GM19468 (cell line): ENCODE results near the gene FBXO4.
"Not testable (repeated sequence)": the region's sequence is repeated elsewhere in the genome, so short reads cannot be mapped to it uniquely, and the experiment has no call there.

Source experiments
- ATAC-seq: cut with Tn5 transposase; IDR thresholded peaks from one replicate; pipeline ENCODE4 v1.9.1; 2021; ENCODE audit warnings: mild to moderate bottlenecking, moderate library complexity, moderate number of reproducible peaks; ENCODE audit not compliant: unreplicated experiment; ENCODE audit errors: extremely low read depth

Gene FBXO4

DNA sequence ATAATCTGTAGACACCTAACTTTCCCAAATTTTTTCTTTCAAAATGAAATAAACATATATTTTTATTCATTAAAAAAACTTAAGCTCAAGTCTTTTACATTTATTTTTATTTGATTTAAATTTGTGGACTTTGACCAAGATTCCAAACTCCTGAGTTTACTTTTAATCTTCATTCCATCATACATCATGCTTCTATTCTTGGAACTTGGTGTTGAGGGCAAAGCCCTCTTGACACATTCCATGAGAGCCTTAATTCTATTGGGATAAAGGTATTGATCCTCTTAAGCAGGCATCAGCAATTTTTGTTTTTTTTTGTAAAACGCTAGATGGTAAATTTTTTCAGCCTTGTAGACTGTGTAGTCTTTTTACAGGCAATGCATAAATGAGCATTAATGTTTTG is 53.6 kb downstream of the FBXO4 start:
- ATAC-seq = no peak

DNA sequence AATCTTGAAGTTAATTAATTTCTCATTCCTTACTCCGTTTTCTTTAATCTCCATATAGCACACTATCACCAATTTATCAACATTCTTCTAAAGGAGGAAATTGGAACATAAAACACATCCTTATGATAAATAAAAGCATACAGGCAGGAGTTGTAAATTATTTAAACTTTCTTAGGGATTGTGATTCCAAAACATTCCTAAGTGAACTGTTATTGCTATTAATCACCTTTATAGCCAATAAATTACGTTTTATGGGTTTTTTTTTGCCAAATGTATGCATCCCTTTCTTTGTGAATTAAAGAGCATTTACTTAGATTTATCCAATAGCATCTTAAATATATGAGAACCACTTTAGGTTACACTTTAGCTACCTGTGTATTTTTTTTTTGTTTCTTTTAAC is 55.3 kb downstream of the FBXO4 start:
- ATAC-seq = no peak

DNA sequence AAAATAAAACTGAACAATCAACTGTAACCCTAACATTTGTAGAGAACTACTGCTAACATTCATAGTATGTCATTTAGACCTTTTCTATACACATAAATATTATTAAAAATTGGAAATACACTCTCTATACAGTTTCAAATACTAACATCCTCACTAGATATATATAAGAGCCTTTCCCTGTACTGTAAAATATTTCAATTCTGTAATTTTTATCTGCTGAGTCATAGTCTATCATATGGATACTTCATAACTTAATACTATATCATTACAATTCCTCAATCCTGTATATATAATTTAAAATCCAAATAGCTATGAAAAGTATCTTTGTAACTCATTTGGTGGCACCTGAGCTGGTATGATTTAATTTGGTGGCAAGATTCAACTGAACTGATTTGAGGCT is 55.8 kb downstream of the FBXO4 start:
- ATAC-seq = no peak

- not testable (repeated sequence) for ATAC-seq
These were observed 57.8 kb downstream of the FBXO4 start for GRCh38 chr5:41982858-41983257.

GRCh38 chr5:41983284-41983683 is 58.2 kb downstream of the FBXO4 start:
- ATAC-seq = no peak

- no peak for ATAC-seq
These were observed 61.0 kb downstream of the FBXO4 start for GRCh38 chr5:41985945-41986695.
